ENCODE measurements around the gene LCN6. TPM values are rescaled to one million over a fixed set of nuclear protein-coding genes. Genes with fewer than 3 reads are reported as not detected.
"Not testable (repeated sequence)": the region's sequence is repeated elsewhere in the genome, so short reads cannot be mapped to it uniquely, and the experiment has no call there.

The LCN6 gene
- total RNA-seq, 1 donor from 2014 or later, result 17.9 TPM

DNA sequence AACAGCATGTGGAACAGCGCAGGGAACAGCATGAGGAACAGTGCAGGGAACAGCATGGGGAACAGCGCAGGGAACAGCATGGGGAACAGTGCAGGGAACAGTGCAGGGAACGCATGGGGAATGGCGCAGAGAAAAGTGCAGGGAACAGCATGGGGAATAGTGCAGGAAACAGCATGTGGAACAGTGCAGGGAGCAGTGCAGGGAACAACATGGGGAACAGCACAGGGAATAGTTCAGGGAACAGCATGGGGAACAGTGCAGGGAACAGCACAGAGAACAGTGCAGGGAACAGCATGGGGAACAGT is 7.8 kb upstream of the LCN6 start:
- no peak overlapping the region for H3K27ac ChIP-seq
- no peaks in the 10 kb centered on the region for H3K27me3 ChIP-seq
- intact Hi-C loops (cut with DNase I), result no loop called here
- no peak overlapping the region for H3K4me3 ChIP-seq
- DNase-seq (ENCODE audit: extremely low spot score in 2 of 2), result no peak
- H3K36me3 ChIP-seq, result no peaks in the 10 kb centered on the region
- TF ChIP-seq POLR2A (IDR thresholded peaks at IDR 0.05) (no peak), POLR2AphosphoS5 (IDR thresholded peaks at IDR 0.05; ENCODE audit: insufficient read depth in 1 of 2, low read depth in 1 of 2) (no peak), CTCF (IDR thresholded peaks at IDR 0.05) (no peak)
- H3K4me1 ChIP-seq, result no peaks in the 10 kb centered on the region
- peaks cover 6% of the 10 kb centered on the region for H3K9me3 ChIP-seq

DNA sequence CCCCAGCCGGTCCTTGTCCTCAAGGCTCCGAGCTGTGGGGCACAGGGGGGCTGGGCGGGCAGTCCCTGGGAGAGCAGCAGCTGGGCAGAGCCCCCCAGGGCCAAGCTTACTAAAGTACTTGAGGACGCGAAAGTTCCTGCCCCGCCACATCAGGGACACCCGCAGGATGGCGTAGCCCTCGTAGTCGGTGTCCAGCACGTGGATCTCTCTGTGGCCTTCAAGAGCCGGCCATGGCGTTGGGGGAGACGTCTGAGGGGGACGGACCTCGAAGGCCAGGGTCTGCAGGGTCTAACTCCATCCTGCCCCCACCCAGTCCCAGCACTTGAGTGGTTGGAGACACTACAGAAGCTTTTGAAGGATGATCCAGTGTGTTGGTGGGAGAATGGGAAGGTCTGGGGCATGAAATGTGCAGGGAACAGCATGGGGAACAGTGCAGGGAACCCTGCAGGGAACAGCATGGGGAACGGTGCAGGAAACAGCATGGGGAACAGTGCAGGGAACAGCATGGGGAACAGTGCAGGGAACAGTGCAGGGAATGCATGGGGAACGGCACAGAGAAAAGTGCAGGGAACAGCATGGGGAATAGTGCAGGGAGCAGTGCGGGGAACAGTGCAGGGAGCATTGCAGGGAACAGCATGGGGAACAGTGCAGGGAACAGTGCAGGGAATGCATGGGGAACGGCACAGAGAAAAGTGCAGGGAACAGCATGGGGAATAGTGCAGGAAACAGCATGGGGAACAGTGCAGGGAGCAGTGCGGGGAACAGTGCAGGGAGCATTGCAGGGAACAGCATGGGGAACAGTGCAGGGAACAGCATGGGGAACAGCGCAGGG is 7.2 kb upstream of the LCN6 start:
- DNase-seq (ENCODE audit: extremely low spot score in 2 of 2); H3K27me3 ChIP-seq; H3K4me1 ChIP-seq; H3K4me3 ChIP-seq; intact Hi-C loops (cut with DNase I); H3K27ac ChIP-seq; H3K36me3 ChIP-seq; H3K9me3 ChIP-seq: not testable (repeated sequence)

DNA sequence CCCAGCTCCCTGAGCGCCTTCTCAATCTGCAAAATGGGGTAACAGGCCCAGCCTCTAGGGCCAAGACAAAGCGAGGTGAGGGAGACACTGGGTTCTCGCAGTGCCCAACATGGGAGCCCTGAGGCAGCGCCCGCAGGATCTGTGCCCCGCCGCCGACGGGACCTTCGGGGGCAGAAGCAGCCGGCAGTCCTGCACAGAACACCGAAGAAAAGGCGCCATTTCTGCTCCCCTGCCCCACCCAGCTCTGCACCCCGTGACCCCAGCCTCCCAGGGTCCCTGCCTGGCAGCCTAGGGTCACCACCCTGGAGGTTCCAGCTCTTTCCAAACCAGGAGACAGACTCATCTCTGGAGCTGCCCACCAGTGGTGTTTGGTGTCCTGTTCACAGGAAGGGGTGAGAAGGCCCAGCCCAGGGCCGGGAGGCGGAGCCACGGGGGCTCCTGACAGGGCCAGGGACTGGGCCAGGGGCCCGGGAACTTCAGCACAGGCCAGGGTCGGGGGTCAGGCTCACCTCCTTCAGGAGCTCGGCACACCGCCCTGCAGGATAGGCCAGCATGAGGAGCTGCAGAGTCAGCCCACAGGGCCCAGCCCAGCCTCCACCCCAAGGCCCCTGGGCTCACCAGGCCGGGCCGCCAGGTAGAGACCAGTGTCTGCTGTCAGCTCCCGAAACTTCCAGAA is 6.4 kb upstream of the LCN6 start:
- TF ChIP-seq POLR2A (IDR thresholded peaks at IDR 0.05), result no peak
- no peak for TF ChIP-seq CTCF (IDR thresholded peaks at IDR 0.05)
- TF ChIP-seq POLR2AphosphoS5 (IDR thresholded peaks at IDR 0.05; ENCODE audit: insufficient read depth in 1 of 2, low read depth in 1 of 2), result no peak
- Histone ChIP-seq H3K4me3 (no peak overlapping the region), H3K27me3 (no peaks in the 10 kb centered on the region), H3K36me3 (no peaks in the 10 kb centered on the region), H3K4me1 (no peaks in the 10 kb centered on the region), H3K27ac (no peak overlapping the region), H3K9me3 (peaks cover 6% of the 10 kb centered on the region)
- intact Hi-C loops (cut with DNase I), result no loop called here
- DNase-seq (ENCODE audit: extremely low spot score in 2 of 2), result no peak

DNA sequence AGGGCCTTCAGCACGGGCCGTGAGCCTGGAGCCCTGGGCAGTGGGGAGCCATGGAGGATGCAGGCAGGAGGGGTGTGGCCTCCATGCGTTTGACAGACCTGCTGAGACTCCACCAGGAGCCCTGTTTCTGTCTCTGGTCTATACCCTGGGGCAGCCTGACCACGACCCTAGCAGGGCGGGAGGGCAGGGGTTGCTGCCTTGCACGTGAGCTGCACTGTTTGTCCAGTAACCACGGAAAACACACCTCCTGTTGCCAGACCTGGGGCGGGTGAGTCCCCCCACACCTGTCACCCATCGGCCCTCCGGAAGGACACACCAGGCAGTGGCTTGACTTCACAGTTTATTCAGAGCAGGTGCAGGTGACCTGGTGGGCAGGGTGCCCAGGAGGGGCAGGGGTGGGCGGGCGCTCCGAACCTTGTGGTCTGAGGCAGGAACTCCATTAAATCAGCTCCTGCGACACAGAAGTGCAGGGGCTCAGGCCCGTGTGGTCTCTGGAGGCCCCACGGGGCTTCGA is 5.8 kb upstream of the LCN6 start:
- Histone ChIP-seq H3K4me1 (no peaks in the 10 kb centered on the region), H3K9me3 (peaks cover 6% of the 10 kb centered on the region), H3K36me3 (no peaks in the 10 kb centered on the region), H3K27me3 (no peaks in the 10 kb centered on the region), H3K4me3 (no peak overlapping the region), H3K27ac (no peak overlapping the region)
- TF ChIP-seq POLR2AphosphoS5 (IDR thresholded peaks at IDR 0.05; ENCODE audit: insufficient read depth in 1 of 2, low read depth in 1 of 2), result no peak
- intact Hi-C loops (cut with DNase I), result no loop called here
- no peak for DNase-seq (ENCODE audit: extremely low spot score in 2 of 2)

DNA sequence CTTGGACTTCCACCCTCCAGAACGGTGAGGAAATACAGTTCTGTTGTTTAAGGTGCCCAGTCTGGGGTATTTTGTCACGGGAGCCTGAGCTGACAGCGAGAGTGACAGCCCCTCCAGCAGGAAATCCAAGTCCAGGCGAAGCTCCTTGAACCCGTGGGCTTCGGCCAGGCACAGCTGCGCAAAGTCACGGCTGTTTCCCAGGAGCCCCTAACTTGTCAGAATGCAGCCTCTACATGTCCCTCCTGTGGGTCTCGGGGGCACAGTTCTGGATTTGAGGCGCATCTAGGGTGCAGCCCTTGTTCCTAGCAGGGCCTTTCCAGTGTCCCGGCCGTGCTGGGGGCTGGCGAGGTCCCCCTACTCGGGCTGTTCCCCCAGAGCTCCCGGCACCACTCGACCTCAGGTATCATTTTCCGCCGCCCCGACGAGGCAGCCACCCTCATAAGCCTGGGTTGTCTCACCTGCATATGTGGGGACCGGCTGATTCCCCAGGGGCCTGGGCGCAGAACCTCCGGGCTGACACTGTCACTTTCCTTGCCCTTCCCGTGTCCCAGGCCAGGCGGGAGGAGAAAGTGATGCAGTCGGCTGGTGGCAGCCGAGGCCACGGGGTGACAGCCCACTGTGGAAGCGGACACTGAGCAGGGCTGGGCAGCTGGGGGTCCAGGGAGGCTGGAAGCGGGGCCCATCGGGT is 5.2 kb upstream of the LCN6 start:
- Histone ChIP-seq H3K36me3 (no peaks in the 10 kb centered on the region), H3K4me3 (no peak overlapping the region), H3K9me3 (peaks cover 6% of the 10 kb centered on the region), H3K27me3 (no peaks in the 10 kb centered on the region), H3K27ac (no peak overlapping the region), H3K4me1 (no peaks in the 10 kb centered on the region)
- no peak for DNase-seq (ENCODE audit: extremely low spot score in 2 of 2)
- no peak for TF ChIP-seq CTCF (IDR thresholded peaks at IDR 0.05)
- no peak for TF ChIP-seq POLR2A (IDR thresholded peaks at IDR 0.05)
- TF ChIP-seq POLR2AphosphoS5 (IDR thresholded peaks at IDR 0.05; ENCODE audit: insufficient read depth in 1 of 2, low read depth in 1 of 2), result no peak
- intact Hi-C loops (cut with DNase I), result no loop called here
